ENCODE measurements around the gene LASP1NB.
A peak's percentile ranks its signal among the peaks of the same experiment; 100 is the strongest.

LASP1NB gene

DNA sequence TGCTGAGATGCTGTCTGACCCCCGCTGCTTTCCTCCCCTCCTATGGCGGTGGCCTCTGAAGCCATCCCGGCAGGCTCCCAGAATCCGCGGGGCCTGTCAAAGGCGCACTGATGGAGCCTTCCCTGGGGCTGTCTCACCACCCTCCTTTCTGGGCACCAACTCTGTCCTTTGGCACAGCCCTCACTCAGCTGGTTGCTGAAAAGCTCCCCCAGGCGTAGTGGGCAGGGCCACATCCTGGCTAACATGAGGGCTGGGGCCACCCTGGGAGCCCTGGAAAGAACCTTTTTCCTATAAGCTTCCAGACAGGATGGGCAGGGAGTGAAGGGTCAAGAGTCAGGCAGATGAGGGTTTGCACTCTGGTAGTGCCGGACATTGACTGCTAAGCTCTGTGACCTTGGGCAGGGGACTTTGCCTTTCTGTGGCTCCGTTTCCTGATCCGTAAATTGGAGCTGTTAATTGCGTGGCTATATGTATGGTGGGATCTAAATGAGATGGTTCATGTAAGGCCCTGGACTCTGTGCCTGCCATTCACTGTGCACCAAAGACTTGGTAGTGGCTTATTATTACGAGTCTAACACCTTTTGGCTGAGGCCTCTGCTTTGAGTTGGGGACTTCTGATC lies 27.6 kb upstream of the LASP1NB start:
- peaks cover 26 to 64% (median 55%) of the 10 kb centered on the region in 4 donors for H3K4me1 ChIP-seq (ENCODE audit: control insufficient read depth in 4 of 4, insufficient read depth in 4 of 4, low read length in 3 of 4)
- no peaks in the 10 kb centered on the region for H3K27me3 ChIP-seq (ENCODE audit: control insufficient read depth in 4 of 4, insufficient read depth in 4 of 4, low read length in 3 of 4)
- TF ChIP-seq HNF4G (IDR thresholded peaks at IDR 0.05) (peak; percentile 58), YY1 (IDR thresholded peaks at IDR 0.05) (no peak), RAD21 (IDR thresholded peaks at IDR 0.05) (no peak), CTCF (IDR thresholded peaks at IDR 0.05; ENCODE audit: low read depth, low read length, missing input control) (no peak), SP1 (IDR thresholded peaks at IDR 0.05) (peak; percentile 37), NR2F2 (IDR thresholded peaks at IDR 0.05) (peak; percentile 98), JUND (IDR thresholded peaks at IDR 0.05) (no peak), EGR1 (IDR thresholded peaks at IDR 0.05; ENCODE audit: low read depth in 2 of 2) (no peak), HNF4A (conservative IDR thresholded peaks at IDR 0.05) (peak; percentile 84 to 89), FOXA2 (IDR thresholded peaks at IDR 0.05) (no peak), FOXA1 (IDR thresholded peaks at IDR 0.05) (no peak), RXRA (IDR thresholded peaks at IDR 0.05) (peak; percentile 73 to 77)
- TF ChIP-seq, protein P1, sequence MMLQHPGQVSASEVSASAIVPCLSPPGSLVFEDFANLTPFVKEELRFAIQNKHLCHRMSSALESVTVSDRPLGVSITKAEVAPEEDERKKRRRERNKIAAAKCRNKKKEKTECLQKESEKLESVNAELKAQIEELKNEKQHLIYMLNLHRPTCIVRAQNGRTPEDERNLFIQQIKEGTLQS (IDR thresholded peaks at IDR 0.05), result no peak
- TF ChIP-seq, protein P2, sequence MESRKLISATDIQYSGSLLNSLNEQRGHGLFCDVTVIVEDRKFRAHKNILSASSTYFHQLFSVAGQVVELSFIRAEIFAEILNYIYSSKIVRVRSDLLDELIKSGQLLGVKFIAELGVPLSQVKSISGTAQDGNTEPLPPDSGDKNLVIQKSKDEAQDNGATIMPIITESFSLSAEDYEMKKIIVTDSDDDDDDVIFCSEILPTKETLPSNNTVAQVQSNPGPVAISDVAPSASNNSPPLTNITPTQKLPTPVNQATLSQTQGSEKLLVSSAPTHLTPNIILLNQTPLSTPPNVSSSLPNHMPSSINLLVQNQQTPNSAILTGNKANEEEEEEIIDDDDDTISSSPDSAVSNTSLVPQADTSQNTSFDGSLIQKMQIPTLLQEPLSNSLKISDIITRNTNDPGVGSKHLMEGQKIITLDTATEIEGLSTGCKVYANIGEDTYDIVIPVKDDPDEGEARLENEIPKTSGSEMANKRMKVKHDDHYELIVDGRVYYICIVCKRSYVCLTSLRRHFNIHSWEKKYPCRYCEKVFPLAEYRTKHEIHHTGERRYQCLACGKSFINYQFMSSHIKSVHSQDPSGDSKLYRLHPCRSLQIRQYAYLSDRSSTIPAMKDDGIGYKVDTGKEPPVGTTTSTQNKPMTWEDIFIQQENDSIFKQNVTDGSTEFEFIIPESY (IDR thresholded peaks at IDR 0.05), result no peak
- TF ChIP-seq, protein P3, sequence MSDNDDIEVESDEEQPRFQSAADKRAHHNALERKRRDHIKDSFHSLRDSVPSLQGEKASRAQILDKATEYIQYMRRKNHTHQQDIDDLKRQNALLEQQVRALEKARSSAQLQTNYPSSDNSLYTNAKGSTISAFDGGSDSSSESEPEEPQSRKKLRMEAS (IDR thresholded peaks at IDR 0.05), result no peak
- peaks cover 0 to 6% (median 3%) of the 10 kb centered on the region in 4 donors for H3K36me3 ChIP-seq (ENCODE audit: control insufficient read depth in 4 of 4, insufficient read depth in 3 of 4, low read depth in 1 of 4, low read length in 3 of 4)
- H3K4me3 ChIP-seq (ENCODE audit: low read depth in 1 of 3, low read length in 3 of 3), result no peak overlapping the region
- DNase-seq (ENCODE audit: low spot score), result no peak
- no peak overlapping the region for H3K9ac ChIP-seq (ENCODE audit: low read depth in 1 of 2, low read length in 2 of 2)
- WGBS, result 50% methylated on average over 12 of the region's 12 CpGs
- H3K27ac ChIP-seq (ENCODE audit: low read depth in 1 of 2, low read length in 2 of 2), result peak overlapping the region; percentile 44 to 76
- no peaks in the 10 kb centered on the region for H3K9me3 ChIP-seq (ENCODE audit: control insufficient read depth in 4 of 4, low read length in 3 of 4)

DNA sequence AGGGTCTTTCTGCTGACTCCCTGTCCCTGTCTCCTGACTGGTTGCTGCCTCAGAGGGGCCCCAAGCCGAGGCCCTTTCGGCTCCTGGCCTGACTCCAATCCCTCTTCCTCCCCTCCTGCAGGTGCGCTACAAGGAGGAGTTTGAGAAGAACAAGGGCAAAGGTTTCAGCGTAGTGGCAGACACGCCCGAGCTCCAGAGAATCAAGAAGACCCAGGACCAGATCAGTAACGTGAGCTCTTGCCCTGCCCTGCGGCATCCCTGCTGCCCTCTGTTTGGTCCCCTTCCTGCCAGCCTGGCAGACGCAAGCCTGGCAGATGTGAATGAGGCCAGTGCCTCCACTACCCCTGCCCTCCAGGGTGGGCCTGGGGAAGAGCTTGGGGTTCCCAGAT lies 27.1 kb upstream of the LASP1NB start:
- no peaks in the 10 kb centered on the region for H3K9me3 ChIP-seq (ENCODE audit: control insufficient read depth in 4 of 4, low read length in 3 of 4)
- no peaks in the 10 kb centered on the region for H3K27me3 ChIP-seq (ENCODE audit: control insufficient read depth in 4 of 4, insufficient read depth in 4 of 4, low read length in 3 of 4)
- H3K4me1 ChIP-seq (ENCODE audit: control insufficient read depth in 4 of 4, insufficient read depth in 4 of 4, low read length in 3 of 4), result peaks cover 24 to 59% (median 50%) of the 10 kb centered on the region in 4 donors
- 52% methylated on average over 9 of the region's 9 CpGs for WGBS
- no peak for DNase-seq (ENCODE audit: low spot score)
- H3K27ac ChIP-seq (ENCODE audit: low read depth in 1 of 2, low read length in 2 of 2), result peak overlapping the region; percentile 44 to 76
- peaks cover 0 to 6% (median 3%) of the 10 kb centered on the region in 4 donors for H3K36me3 ChIP-seq (ENCODE audit: control insufficient read depth in 4 of 4, insufficient read depth in 3 of 4, low read depth in 1 of 4, low read length in 3 of 4)
- H3K4me3 ChIP-seq (ENCODE audit: low read depth in 1 of 3, low read length in 3 of 3), result no peak overlapping the region
- H3K9ac ChIP-seq (ENCODE audit: low read depth in 1 of 2, low read length in 2 of 2), result no peak overlapping the region
- TF ChIP-seq, protein P3 (IDR thresholded peaks at IDR 0.05), result no peak
- no peak for TF ChIP-seq RXRA (IDR thresholded peaks at IDR 0.05)
